ENCODE data around the gene KRT24.
"Not testable (repeated sequence)": the region's sequence is repeated elsewhere in the genome, so short reads cannot be mapped to it uniquely, and the experiment has no call there.

Gene KRT24

GRCh38 chr17:40703652-40704051 lies at the start of gene KRT24:
Gene KRT24 (minus strand): TSS chr17:40703752. CDS start chr17:40703693, 59 bp downstream.
- no peak within 1 kb of the TSS for H3K4me3 Mint-ChIP-seq
- H3K9me3 Mint-ChIP-seq (ENCODE audit: low read depth), result no peaks in the 10 kb centered on the region
- peaks cover 9% of the 10 kb centered on the region for H3K27me3 Mint-ChIP-seq
- no peaks in the 10 kb centered on the region for H3K4me1 Mint-ChIP-seq (ENCODE audit: low read depth)
- no peaks in the 10 kb centered on the region for H3K36me3 Mint-ChIP-seq
- H3K27ac Mint-ChIP-seq, result no peak within 1 kb of the TSS

- Mint-ChIP-seq H3K36me3 (no peaks in the 10 kb centered on the region), H3K4me1 (ENCODE audit: low read depth) (no peaks in the 10 kb centered on the region), H3K27me3 (peaks cover 19% of the 10 kb centered on the region), H3K27ac (no peak overlapping the region), H3K9me3 (ENCODE audit: low read depth) (no peaks in the 10 kb centered on the region), H3K4me3 (no peak overlapping the region)
These were observed 47.5 kb upstream of the KRT24 start for GRCh38 chr17:40751065-40751464.

- H3K27me3 Mint-ChIP-seq, result peaks cover 18% of the 10 kb centered on the region
- no peak overlapping the region for H3K4me3 Mint-ChIP-seq
- H3K4me1 Mint-ChIP-seq (ENCODE audit: low read depth), result no peaks in the 10 kb centered on the region
- H3K27ac Mint-ChIP-seq, result no peak overlapping the region
- H3K9me3 Mint-ChIP-seq (ENCODE audit: low read depth), result no peaks in the 10 kb centered on the region
- no peaks in the 10 kb centered on the region for H3K36me3 Mint-ChIP-seq
These were observed 46.8 kb upstream of the KRT24 start for GRCh38 chr17:40750391-40750790.

GRCh38 chr17:40748666-40749065 lies 45.1 kb upstream of the KRT24 start:
- not testable (repeated sequence) for H3K9me3 Mint-ChIP-seq (ENCODE audit: low read depth); H3K27ac Mint-ChIP-seq; H3K36me3 Mint-ChIP-seq; H3K4me3 Mint-ChIP-seq; H3K4me1 Mint-ChIP-seq (ENCODE audit: low read depth)
- H3K27me3 Mint-ChIP-seq, result peaks cover 21% of the 10 kb centered on the region

GRCh38 chr17:40738553-40738952 lies 35.0 kb upstream of the KRT24 start:
- H3K36me3 Mint-ChIP-seq, result peaks cover 3% of the 10 kb centered on the region
- H3K27me3 Mint-ChIP-seq, result peaks cover 9% of the 10 kb centered on the region
- no peak overlapping the region for H3K4me3 Mint-ChIP-seq
- no peaks in the 10 kb centered on the region for H3K4me1 Mint-ChIP-seq (ENCODE audit: low read depth)
- peaks cover 7% of the 10 kb centered on the region for H3K9me3 Mint-ChIP-seq (ENCODE audit: low read depth)
- H3K27ac Mint-ChIP-seq, result no peak overlapping the region

- no peaks in the 10 kb centered on the region for H3K36me3 Mint-ChIP-seq
- no peak overlapping the region for H3K4me3 Mint-ChIP-seq
- peaks cover 6% of the 10 kb centered on the region for H3K27me3 Mint-ChIP-seq
- H3K4me1 Mint-ChIP-seq (ENCODE audit: low read depth), result no peaks in the 10 kb centered on the region
- H3K9me3 Mint-ChIP-seq (ENCODE audit: low read depth), result no peaks in the 10 kb centered on the region
- no peak overlapping the region for H3K27ac Mint-ChIP-seq
These were observed 31.5 kb upstream of the KRT24 start for GRCh38 chr17:40735016-40735415.

- H3K27me3 Mint-ChIP-seq, result peaks cover 7% of the 10 kb centered on the region
- H3K4me3 Mint-ChIP-seq, result no peak overlapping the region
- no peaks in the 10 kb centered on the region for H3K9me3 Mint-ChIP-seq (ENCODE audit: low read depth)
- no peak overlapping the region for H3K27ac Mint-ChIP-seq
- H3K4me1 Mint-ChIP-seq (ENCODE audit: low read depth), result no peaks in the 10 kb centered on the region
- H3K36me3 Mint-ChIP-seq, result no peaks in the 10 kb centered on the region
These were observed 30.5 kb upstream of the KRT24 start for GRCh38 chr17:40734018-40734417.

- Mint-ChIP-seq H3K4me3 (no peak overlapping the region), H3K4me1 (ENCODE audit: low read depth) (no peaks in the 10 kb centered on the region), H3K36me3 (no peaks in the 10 kb centered on the region), H3K27ac (no peak overlapping the region), H3K27me3 (peaks cover 5% of the 10 kb centered on the region), H3K9me3 (ENCODE audit: low read depth) (no peaks in the 10 kb centered on the region)
These were observed 27.4 kb upstream of the KRT24 start for GRCh38 chr17:40730970-40731369.

GRCh38 chr17:40727447-40728231 lies 24.1 kb upstream of the KRT24 start:
- H3K4me3 Mint-ChIP-seq, result no peak overlapping the region
- H3K4me1 Mint-ChIP-seq (ENCODE audit: low read depth), result no peaks in the 10 kb centered on the region
- no peaks in the 10 kb centered on the region for H3K36me3 Mint-ChIP-seq
- H3K27ac Mint-ChIP-seq, result no peak overlapping the region
- no peaks in the 10 kb centered on the region for H3K9me3 Mint-ChIP-seq (ENCODE audit: low read depth)
- H3K27me3 Mint-ChIP-seq, result peaks cover 6% of the 10 kb centered on the region

GRCh38 chr17:40726919-40727318 lies 23.4 kb upstream of the KRT24 start:
- H3K27ac Mint-ChIP-seq, result no peak overlapping the region
- H3K36me3 Mint-ChIP-seq, result no peaks in the 10 kb centered on the region
- H3K9me3 Mint-ChIP-seq (ENCODE audit: low read depth), result no peaks in the 10 kb centered on the region

GRCh38 chr17:40724656-40725055 lies 21.1 kb upstream of the KRT24 start:
- Mint-ChIP-seq H3K9me3 (ENCODE audit: low read depth) (no peaks in the 10 kb centered on the region), H3K27me3 (peaks cover 1% of the 10 kb centered on the region), H3K27ac (no peak overlapping the region), H3K4me1 (ENCODE audit: low read depth) (no peaks in the 10 kb centered on the region), H3K4me3 (no peak overlapping the region), H3K36me3 (no peaks in the 10 kb centered on the region)

More at GRCh38 chr17:40726919-40727318, 23.4 kb upstream of the KRT24 start:
- Mint-ChIP-seq H3K4me3 (no peak overlapping the region), H3K4me1 (ENCODE audit: low read depth) (no peaks in the 10 kb centered on the region), H3K27me3 (peaks cover 6% of the 10 kb centered on the region)

GRCh38 chr17:40722241-40722640 lies 18.7 kb upstream of the KRT24 start:
- H3K4me1 Mint-ChIP-seq (ENCODE audit: low read depth), result no peaks in the 10 kb centered on the region
- peaks cover 1% of the 10 kb centered on the region for H3K27me3 Mint-ChIP-seq
- no peak overlapping the region for H3K27ac Mint-ChIP-seq
- H3K9me3 Mint-ChIP-seq (ENCODE audit: low read depth), result no peaks in the 10 kb centered on the region
- H3K4me3 Mint-ChIP-seq, result no peak overlapping the region
- no peaks in the 10 kb centered on the region for H3K36me3 Mint-ChIP-seq

- Mint-ChIP-seq H3K27me3 (peaks cover 1% of the 10 kb centered on the region), H3K4me3 (no peak overlapping the region), H3K9me3 (ENCODE audit: low read depth) (no peaks in the 10 kb centered on the region), H3K4me1 (ENCODE audit: low read depth) (no peaks in the 10 kb centered on the region), H3K27ac (no peak overlapping the region), H3K36me3 (no peaks in the 10 kb centered on the region)
These were observed 17.3 kb upstream of the KRT24 start for GRCh38 chr17:40720899-40721298.

- H3K27me3 Mint-ChIP-seq, result peaks cover 2% of the 10 kb centered on the region
- no peaks in the 10 kb centered on the region for H3K9me3 Mint-ChIP-seq (ENCODE audit: low read depth)
- H3K36me3 Mint-ChIP-seq, result no peaks in the 10 kb centered on the region
- no peak overlapping the region for H3K4me3 Mint-ChIP-seq
- H3K27ac Mint-ChIP-seq, result no peak overlapping the region
- no peaks in the 10 kb centered on the region for H3K4me1 Mint-ChIP-seq (ENCODE audit: low read depth)
These were observed 15.4 kb upstream of the KRT24 start for GRCh38 chr17:40718930-40719329.

- Mint-ChIP-seq H3K27me3 (peaks cover 1% of the 10 kb centered on the region), H3K27ac (no peak overlapping the region), H3K36me3 (no peaks in the 10 kb centered on the region), H3K4me3 (no peak overlapping the region), H3K4me1 (ENCODE audit: low read depth) (no peaks in the 10 kb centered on the region), H3K9me3 (ENCODE audit: low read depth) (no peaks in the 10 kb centered on the region)
These were observed 14.2 kb upstream of the KRT24 start for GRCh38 chr17:40717776-40718175.

GRCh38 chr17:40714473-40714872 lies 10.9 kb upstream of the KRT24 start:
- no peaks in the 10 kb centered on the region for H3K36me3 Mint-ChIP-seq
- no peak overlapping the region for H3K4me3 Mint-ChIP-seq
- H3K27me3 Mint-ChIP-seq, result peaks cover 1% of the 10 kb centered on the region
- H3K4me1 Mint-ChIP-seq (ENCODE audit: low read depth), result no peaks in the 10 kb centered on the region
- no peaks in the 10 kb centered on the region for H3K9me3 Mint-ChIP-seq (ENCODE audit: low read depth)
- no peak overlapping the region for H3K27ac Mint-ChIP-seq

All from activated naive CD8-positive, alpha-beta T cell (primary cell).